Eye (tissue), 1 donor: ENCODE measurements around the gene SRRM1.
A peak's percentile ranks its signal among the peaks of the same experiment; 100 is the strongest.

ENCODE experiments used
- DNase-seq: peaks from one replicate; pipeline ENCODE4 v3.0.0-alpha.2; 2015

SRRM1 gene, protein sequence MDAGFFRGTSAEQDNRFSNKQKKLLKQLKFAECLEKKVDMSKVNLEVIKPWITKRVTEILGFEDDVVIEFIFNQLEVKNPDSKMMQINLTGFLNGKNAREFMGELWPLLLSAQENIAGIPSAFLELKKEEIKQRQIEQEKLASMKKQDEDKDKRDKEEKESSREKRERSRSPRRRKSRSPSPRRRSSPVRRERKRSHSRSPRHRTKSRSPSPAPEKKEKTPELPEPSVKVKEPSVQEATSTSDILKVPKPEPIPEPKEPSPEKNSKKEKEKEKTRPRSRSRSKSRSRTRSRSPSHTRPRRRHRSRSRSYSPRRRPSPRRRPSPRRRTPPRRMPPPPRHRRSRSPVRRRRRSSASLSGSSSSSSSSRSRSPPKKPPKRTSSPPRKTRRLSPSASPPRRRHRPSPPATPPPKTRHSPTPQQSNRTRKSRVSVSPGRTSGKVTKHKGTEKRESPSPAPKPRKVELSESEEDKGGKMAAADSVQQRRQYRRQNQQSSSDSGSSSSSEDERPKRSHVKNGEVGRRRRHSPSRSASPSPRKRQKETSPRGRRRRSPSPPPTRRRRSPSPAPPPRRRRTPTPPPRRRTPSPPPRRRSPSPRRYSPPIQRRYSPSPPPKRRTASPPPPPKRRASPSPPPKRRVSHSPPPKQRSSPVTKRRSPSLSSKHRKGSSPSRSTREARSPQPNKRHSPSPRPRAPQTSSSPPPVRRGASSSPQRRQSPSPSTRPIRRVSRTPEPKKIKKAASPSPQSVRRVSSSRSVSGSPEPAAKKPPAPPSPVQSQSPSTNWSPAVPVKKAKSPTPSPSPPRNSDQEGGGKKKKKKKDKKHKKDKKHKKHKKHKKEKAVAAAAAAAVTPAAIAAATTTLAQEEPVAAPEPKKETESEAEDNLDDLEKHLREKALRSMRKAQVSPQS

DNA sequence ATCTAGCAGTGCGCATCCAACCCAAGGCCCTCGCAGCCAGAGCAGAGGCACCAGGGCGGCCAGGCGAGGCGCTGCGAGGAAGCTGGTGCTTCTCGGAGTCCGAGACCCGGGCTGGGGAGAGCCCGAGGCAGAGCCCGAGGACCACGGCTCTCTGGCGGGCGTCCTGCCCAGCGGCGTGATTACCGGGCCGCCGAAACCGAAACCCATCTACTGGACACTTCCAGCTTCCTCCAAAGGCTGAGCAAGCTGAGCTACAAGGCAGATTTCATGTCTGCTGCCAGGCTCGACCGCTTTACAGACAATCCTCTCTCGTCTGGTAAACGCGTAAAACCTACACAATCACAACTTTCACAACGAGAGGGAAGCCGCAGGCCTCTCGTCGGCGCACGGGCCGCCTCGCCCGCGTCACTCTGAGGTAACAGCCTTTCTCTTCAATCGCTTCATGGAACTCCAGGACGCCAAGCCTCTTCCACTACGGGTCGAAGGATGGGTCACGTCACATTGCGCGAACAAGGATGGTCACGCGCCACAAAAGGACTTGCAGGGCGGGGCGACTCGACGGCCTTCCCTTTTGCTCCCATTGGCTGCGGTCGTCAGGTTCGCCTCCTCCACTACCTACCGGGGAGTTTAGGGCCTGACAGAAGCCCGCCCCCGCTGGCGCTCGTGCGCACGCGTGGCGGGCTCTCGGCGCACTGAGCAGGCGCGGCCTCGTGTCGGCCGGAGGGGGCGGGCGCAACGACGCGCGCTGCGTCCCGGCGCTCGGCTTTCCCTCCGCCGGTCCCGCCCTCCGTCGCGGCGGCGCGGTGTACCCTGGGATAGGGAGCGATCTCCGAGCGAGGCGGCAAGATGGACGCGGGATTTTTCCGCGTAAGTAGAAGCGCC is at the start of gene SRRM1:
Gene SRRM1 (plus strand): TSS at position 822 of the 882 bp plus-strand sequence. CDS start 25 bp downstream, at position 847.
- DNase-seq = peak; percentile 100

DNA sequence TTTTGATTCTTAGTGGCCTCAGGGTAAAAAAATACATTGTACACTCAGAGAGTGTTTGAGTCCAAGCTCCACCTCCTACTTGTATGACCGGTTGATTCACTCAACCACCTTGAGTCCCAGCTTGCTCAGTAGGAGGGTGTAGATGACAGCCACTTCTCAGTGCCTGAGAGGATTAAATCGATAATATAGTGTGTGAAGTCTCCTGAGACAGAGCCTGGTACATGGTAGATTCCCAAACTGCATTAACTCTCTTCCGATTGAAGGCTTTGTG is 48.8 kb upstream of the SRRM1 start:
- DNase-seq = peak; percentile 3

DNA sequence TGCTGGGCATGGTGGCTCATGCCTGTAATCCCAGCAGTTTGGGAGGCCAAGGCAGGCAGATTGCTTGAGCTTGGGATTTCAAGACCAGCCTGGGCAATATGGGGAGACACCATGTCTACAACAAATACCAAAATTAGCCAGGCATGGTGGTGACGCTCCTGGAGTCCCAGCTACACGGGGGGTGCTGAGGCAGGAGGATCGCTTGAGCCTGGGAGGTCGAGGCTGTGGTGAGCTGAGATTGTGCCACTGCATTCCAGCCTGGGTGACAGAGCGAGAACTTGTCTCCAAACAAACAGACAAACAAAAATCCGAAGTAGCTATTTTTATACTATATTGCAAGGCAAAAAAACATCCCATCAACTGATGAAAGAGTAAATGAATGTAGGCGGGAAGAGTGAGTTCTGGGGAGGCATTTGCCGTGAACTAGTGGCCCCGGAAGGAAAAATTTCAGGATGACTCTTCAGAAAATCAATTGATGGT is 46.7 kb upstream of the SRRM1 start:
- no peak for DNase-seq

DNA sequence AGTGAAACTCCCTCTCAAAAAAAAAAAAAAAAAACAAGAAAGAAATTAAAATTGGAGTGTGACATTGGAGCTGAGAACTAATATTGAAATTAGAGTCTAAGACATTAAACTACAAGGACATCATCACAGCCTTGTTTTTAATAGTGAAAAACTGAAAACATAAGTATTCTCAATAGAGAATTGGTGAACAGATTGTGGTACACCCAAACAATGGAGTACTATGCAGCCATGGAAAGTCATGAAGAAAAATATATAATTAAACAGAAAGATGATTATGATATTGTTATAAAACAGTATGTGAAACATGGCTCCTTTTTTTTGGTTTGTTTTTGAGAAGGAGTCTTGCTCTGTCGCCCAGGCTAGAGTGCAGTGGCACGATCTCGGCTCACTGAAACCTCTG is 43.8 kb upstream of the SRRM1 start:
- DNase-seq = no peak

DNA sequence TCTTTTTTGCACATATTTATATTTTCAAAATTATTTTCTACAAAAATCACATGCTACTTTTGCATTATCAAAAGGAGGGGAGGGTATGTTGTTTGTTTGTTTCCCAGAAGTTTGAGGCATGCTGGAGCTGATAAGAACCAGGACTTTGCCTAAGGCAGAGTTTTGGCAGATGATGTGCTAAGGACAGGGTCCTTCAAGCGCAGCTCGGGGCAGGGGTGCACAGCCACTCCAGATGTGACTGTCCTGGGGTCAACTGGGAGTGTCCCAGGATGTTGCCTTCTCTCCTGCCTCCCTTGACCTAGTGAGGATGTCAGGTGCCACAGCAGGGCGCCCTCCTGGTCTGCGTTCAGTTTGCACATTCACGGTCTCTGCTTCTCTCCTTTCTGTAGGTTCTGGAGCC is 42.6 kb upstream of the SRRM1 start:
- DNase-seq = no peak

DNA sequence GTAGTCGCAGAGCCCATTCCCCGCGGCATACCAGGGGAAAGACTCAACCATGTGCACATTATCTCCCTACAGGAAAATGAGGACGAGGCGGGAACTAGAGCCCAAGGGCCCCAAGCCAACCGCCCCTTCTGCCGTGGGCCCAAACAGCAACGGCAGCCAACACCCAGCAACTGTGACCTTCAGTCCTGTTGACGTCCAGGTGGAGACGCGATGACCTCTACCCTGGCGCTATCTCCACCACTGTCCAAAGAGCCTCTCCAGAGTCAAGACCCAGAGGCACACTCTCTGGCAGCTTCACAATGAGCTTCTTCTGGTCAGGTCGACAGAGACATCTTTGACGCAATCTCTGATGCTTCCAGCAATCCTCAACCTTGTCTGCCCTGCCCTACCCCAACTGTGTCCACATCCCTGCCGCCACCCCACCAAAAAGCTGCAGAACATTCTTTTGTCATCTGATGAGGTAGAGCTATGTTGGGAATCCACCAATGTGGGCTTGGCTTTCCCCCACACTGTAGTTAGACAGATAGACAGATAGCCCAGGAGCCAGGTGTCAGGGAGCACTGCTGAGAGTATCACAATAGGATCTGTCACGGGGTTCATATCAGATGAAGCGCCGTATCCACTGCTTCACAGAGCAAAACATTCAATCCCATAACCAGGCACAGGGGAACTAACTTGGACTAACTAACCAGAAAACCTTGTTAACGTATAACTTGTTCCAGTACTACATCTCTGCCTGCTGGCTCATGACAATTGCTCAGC is 37.4 kb upstream of the SRRM1 start:
- DNase-seq = no peak

DNA sequence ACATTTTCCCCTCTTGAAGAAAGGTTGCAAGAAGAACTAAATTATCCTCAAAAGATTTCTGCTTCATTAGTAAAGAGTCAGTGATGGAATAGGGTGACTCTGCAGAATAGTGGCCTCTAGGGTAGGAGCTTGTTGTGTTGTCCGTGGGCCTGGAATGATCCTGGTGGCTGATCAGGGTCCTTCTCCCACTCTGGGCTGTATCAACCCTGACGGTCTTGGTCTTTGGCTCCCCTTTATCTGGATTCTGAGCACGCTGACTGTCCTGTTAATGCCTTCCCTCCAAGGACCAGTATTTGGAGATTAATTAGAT is 36.9 kb upstream of the SRRM1 start:
- no peak for DNase-seq

DNA sequence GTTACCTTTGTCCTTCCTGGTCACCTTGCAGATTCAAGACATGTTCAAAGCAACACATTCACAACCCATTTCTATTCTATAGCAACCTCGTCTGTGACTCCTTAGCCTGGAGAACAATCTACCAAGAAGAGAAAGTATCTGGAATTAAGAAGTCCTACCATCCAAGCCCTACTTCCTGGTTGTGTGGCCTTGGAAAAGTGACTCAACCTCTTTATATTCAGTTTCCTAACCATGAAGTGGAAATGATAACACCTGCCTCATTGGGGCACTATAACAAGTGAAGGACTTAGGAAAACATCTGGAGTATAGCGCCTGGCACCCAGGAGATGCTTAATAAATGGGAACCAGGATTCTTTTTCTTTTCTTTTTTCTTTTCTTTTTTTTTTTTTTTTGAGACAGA is 36.5 kb upstream of the SRRM1 start:
- DNase-seq = no peak

DNA sequence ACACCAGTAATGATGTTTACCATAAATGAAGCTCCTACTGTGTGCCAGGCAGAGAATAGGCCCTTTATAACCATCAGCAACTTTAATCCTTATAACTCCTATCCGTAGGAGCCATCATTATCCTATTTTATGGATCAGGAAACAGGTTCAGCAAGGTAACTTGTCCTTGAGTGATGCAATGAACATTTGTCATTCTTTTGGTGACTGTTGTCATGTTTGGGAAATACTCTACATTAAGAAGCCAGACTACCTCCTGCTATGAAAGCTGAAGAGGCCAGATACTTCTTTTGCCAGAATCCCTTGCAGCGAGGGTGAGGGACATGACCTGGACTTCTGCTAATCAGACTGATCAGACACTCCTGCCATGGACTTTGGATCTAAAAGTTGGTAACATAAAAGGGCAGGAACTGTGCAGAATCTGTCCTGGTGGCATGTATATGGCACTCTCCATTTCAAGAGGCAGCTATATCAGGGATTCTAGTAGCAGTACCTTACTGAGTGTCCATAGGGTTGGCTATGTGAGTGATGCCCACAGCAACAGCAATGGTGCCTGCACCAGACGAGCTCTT is 33.1 kb upstream of the SRRM1 start:
- no peak for DNase-seq

DNA sequence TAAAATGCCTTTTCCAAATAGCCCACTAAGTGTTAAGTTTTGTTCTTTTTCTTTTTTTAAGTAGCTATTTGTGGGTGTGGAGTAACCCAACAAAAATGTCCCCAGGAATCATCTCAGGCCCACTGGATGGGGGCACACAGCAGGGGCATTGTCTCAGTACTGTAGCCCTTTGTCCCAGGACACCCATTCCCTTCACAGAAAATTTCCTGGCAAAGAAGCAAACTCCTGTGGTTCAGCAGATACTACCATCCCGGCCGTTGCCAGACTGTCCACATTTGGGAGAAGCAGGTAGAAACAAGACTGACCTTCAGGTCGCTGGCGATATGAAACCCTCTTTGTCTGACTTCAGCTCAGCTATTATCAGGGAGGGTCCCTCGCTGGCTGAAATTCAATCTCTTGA is 23.7 kb upstream of the SRRM1 start:
- DNase-seq = no peak

DNA sequence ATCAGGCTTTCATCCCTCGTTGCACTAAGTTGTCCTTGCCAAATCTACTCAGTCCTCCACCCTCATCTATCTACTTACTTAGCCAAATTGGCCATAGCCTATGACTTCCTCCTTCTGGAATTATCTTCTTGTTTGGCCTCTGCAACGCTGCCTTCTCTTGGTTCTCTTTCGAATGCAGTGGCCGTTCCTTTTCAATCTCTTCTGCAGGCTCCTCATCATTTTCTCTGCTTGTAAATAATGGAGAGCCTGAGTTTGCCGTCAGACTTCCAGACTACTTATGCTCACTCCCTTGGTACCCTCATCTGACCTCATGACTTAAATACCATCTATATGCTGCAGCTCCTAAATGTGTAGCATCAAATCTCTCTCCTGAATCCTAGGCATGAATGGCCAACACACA is 22.4 kb upstream of the SRRM1 start:
- DNase-seq = no peak

DNA sequence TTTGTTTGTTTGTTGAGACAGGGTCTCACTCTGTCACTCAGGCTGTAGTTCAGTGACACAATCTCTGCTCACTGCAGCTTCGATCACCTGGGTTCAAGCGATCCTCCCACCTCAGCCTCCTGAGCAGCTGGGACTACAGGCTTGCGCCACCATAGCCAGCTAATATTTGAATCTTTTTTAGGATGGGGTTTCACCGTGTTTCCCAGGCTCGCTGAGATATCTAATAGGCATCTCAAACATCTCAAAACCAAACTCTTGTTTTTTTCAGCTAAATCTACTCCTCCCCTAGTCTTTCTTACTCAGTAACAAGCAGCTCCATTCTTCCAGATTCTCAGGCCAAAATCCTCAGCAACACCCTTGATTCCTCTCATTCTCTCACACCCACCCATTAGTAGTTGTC is 22.0 kb upstream of the SRRM1 start:
- no peak for DNase-seq

DNA sequence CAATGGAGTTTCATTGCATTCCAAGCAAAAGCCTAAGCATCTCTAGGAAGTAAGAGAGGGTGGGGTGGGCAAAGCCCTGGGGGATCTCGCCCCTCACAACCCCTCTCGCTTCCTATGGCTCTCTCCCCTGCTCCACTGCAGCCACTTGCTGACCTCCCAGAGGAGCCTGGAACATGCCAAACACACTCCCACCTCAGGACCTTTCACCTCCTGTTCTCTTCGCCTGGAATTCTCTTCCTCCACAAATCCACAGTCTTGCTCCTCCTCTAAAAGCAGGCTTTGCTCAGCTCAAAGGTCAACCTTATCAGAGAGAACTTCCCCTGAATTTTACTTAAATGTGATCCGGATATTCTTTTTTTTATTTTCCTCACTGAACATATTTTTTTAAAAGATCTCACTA is 20.9 kb upstream of the SRRM1 start:
- no peak for DNase-seq

DNA sequence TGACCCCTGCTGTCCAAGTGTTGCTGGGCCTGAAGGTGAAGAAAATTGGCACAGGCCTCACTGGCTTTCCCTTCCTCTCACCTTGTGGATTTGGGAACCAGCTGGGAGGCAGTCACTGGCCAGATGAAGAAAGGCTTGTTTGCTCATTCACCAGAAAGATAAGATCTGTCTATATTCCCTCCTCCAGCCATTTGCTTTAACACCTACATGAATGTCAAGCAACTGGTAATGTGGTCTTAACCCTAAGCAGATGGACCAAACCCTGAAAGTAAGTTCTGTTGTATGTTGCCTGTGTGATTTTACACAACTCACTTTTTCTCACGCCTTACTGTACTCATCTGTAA is 10.3 kb upstream of the SRRM1 start:
- no peak for DNase-seq

DNA sequence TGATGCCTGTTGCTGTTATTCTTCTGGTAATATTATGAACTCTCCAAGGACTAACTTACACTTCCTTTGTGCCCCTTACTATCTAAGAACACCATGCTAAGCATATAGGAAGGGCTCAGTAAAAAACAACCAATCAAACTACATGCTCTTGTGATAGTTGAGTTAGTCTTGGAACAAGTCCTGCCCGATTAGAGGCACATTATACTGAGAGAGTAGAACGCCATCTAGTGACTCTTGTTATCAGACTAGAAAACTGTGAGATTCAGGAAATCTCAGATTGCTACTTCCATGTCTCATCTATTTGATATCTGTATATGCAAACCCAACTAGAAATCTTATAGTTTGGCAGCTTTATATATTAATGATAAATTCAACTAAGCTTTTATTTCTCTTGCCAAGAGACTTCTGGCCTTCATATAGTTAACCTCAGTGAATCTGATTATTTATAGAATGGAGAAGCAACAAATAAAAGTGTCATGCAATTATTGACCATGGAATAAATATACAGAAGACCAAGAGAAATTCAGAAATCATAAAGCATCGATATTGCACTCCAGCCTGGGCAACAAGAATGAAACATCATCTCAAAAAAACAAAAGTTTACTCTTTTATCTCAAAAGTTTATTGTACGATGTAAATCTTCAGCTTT is 7.8 kb upstream of the SRRM1 start:
- DNase-seq = peak; percentile 81

DNA sequence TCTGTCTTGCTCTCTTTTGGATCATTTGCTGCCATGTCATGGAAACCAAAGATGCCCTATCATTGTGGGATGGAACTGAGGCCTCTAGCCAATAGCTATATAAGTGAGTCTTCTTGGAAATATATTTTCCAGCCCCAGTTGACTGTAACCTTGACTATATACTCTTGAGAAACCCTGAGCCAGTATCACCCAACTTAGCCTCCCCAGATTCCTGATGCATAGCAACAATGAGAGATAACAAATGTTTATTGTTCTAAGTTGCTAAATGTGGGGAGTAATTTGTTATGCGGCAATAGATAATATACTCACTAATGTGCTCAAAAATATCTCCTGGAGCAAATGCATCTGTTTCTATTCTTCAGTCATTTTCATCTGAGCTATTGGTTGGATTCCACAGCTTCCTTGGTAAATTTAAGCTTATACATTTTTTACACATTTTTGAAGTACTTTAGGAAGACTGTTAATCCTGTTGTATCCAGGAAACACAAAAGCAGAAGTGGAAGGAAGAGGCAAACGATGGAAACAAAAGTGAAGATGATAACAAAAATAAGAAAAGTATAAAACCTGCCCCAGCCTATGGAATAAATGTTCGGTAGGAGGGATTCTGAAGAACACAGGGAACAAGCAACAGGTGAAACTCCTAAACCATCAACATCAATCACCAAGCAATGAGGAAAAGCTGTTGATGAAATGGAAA is 6.3 kb upstream of the SRRM1 start:
- no peak for DNase-seq

DNA sequence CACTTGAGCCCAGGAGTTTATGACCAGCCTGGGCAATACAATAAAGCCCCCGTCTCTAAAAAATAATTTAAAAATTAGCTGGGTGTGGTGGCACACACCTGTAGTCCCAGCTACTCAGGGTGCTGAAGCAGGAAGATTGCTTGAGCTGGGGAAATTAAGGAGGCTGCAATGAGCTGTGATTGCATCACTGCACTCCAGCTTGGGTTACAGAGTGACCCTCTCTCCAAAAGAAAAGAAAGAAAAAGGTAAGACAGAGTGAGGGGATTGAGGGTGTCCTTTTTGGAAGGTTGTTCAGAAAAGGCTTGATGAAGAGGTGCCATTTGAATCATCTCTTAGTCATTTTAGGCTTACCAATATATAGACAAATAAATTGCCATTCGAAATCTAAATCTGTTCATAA is 4.0 kb upstream of the SRRM1 start:
- DNase-seq = no peak

DNA sequence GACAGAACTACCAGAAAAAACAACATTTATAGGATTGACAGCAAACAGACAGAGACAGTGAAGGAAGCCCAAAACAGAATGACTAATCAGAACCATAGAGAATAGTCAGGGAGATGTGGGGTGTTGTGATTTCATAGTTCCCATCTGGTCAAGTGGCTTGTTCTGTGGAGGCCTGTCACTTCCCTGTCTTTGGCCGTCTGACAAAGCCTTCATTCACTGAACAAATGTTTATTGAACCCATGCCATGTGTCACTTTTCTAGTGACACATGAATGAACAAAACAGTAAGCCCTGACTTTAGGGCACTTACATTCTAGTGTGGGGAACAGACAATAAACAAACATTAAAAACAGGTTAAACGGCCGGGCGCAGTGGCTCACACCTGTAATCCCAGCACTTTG is 3.2 kb upstream of the SRRM1 start:
- DNase-seq = no peak

DNA sequence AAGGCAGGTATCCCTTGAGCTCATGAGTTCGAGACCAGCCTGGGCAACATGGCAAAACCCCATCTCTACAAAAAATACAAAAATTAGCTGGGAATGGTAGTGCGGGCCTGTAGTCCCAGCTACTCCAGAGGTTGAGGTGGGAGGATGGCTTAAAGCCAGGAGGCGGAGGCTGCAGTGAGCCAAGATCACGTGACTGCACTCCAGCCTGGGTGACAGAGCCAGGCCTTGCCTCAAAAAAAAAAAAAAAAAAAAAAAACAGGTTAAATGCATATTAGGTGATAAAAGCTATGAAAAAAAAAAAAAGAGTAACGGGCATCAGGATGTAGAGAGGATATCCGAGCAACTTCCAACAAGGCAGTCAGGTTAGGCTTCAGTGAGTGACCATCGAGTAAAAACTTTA is 2.8 kb upstream of the SRRM1 start:
- no peak for DNase-seq

DNA sequence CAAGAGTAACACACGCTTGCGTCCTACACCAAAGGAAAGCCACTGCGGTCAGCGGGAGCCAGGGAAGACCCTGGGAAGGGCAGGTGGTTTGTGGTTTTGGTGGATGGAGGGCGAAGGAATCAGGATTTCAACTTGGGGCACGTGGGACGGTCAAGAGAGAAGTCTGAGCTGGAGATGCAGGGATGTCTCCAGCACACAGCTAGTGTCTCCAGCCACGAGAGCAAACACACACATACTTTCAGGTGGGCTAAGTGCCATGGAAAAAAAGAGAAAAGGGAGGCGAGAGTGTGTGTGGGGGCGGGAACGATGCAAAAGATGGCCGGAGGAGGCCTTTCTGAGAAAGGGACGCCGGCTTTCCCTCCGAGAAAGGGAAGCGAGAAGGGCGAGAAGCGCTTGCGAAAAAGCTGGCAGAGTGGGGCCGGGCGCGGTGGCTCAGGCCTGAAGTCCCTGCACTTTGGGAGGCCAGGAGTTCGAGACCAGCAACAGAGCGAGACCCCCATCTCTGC is 1.4 kb upstream of the SRRM1 start:
- DNase-seq = peak; percentile 50
